PC-3 (cell line): ENCODE measurements around the gene ZNF541.

Experiments used
- CTCF ChIP-seq: fragments of 300-600 bp; sonication (generic); conservative IDR thresholded peaks from 2 replicates; pipeline ENCODE4 v1.5.1; 2017; ENCODE audit warnings: antibody characterized with exemption, low read depth, mild to moderate bottlenecking, low read length
- EZH2 ChIP-seq: fragments of 300-600 bp; sonication (generic); IDR thresholded peaks from one replicate; pipeline ENCODE4 v1.6.1; 2017; ENCODE audit warnings: antibody characterized with exemption, mild to moderate bottlenecking, low read length; ENCODE audit not compliant: unreplicated experiment
- EZH2phosphoT487 ChIP-seq: fragments of 300-600 bp; sonication (generic); IDR thresholded peaks from 2 replicates; pipeline ENCODE4 v1.6.1; 2018; ENCODE audit warnings: mild to moderate bottlenecking, antibody characterized with exemption, low read length, borderline replicate concordance

GRCh38 chr19:47614559-47614958, 41.6 kb upstream of the ZNF541 start:
- TF ChIP-seq CTCF = no peak
- no peak for TF ChIP-seq EZH2
- no peak for TF ChIP-seq EZH2phosphoT487
